GM18526 (cell line): ENCODE data around the gene LPCAT4.

ENCODE experiments used
- POLR2A ChIP-seq: IDR thresholded peaks from 3 replicates; pipeline ENCODE4 v1.6.1; 2011; ENCODE audit not compliant: insufficient read length; ENCODE audit errors: extremely low read depth

Gene LPCAT4

DNA sequence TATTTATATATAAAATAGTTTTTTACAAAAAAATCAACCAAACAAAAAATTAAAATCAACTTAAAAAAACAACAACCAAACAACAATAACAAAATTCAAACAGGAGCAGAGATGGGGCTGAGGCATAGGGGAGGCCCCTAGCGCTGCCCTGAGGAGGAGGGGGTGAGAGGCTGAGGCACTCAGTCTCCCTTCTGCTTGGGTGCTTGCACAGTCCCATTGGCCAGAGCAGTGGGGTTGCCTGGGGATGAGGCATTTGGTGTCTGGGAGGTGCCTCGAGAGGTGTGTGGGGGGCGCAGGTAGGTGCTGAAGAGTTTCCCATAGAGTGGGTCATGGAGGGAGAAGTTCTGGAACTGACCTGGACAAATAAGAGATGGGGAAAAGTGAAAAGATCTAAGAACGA, 8.0 kb downstream of the LPCAT4 start:
- no peak for TF ChIP-seq POLR2A

GRCh38 chr15:34358367-34358766, 8.6 kb downstream of the LPCAT4 start:
- no peak for TF ChIP-seq POLR2A

DNA sequence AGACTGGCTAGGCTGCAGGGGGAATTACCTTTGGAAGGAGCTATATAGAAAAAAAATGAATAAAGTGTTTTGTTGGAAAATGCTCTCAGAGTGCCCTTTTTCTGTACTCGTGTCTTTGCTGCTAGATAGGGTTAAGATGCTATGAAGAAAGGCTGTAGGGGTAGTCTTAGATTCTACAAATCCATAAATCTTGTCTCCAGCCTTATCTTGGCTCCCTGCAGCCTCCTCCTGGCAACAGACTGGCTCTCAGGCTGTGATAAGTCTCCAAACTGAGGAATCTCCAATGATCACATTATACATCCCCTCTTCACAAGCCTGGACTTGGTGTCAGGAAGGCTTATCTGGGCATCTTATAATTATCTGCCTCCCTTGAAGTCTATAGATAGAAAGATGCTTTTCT, 9.3 kb downstream of the LPCAT4 start:
- TF ChIP-seq POLR2A: no peak

DNA sequence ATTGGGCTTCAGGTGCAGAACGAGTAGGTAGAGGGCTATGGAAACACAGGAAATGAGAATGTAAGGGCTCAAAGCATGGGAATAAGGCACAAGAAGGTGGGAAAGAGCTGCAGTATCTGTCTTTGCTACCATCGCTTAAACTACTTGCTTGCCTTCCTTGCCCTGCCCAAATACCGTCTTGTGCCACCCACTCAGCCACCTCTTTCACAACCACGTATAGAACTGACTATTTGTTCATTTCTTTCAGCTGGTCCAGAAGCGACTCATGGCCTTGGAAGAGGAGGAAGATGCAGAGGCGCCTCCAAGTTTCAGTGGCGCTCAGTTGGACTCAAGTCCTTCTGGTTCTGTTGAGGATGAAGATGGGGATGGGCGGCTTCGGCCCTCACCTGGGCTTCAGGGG, 11.8 kb downstream of the LPCAT4 start:
- TF ChIP-seq POLR2A: no peak

DNA sequence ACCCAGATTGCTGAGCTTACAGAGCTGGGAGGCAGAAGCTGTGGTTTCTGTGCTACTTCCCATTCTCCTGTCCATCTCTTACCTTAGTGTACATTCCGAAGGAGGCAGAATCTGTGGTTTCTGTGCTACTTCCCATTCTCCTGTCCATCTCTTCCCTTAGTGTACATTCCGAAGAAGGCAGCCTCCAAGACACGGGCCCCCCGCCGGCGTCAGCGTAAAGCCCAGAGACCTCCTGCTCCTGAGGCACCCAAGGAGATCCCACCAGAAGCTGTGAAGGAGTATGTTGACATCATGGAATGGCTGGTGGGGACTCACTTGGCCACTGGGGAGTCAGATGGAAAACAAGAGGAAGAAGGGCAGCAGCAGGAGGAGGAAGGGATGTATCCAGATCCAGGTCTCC, 12.7 kb downstream of the LPCAT4 start:
- TF ChIP-seq POLR2A: no peak

- TF ChIP-seq POLR2A: no peak
These were observed 13.4 kb downstream of the LPCAT4 start for GRCh38 chr15:34353627-34354026.

GRCh38 chr15:34349769-34350168, 17.2 kb downstream of the LPCAT4 start:
- TF ChIP-seq POLR2A: no peak

DNA sequence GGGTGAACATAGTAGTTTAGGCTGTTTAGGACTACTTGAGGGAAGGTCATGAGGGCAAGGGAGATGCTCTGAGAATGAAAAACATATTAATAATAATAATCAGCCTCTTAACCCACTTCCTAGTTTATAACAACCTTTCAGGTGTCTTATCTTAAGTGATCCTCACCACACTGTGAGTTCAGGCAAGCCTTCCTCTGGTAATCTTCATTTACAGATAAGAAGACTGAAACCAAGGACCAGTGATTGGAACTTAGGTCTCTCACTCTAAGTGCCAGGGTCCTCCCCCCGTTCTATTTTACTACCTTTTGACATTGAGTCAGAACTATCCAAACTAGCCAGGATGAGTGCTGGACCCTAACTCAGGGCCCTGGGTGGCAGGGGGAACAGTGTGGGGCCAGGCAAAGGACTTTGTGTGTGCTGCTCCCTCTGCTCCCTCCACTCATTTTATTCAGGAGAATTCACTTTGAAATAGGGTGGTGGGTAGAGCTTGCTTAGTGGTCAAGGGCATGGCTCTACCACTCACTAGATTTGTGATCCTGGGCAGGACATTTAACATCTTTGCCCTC, 18.2 kb downstream of the LPCAT4 start:
- no peak for TF ChIP-seq POLR2A

DNA sequence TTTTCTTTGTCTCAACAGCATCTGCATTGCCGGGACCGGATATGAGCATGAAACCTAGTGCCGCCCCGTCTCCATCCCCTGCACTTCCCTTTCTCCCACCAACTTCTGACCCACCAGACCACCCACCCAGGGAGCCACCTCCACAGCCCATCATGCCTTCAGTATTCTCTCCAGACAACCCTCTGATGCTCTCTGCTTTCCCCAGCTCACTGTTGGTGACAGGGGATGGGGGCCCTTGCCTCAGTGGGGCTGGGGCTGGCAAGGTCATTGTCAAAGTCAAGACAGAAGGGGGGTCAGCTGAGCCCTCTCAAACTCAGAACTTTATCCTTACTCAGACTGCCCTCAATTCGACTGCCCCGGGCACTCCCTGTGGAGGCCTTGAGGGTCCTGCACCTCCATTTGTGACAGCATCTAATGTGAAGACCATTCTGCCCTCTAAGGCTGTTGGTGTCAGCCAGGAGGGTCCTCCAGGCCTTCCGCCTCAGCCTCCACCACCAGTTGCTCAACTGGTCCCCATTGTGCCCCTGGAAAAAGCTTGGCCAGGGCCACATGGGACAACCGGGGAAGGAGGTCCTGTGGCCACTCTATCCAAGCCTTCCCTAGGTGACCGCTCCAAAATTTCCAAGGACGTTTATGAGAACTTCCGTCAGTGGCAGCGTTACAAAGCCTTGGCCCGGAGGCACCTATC, 18.9 kb downstream of the LPCAT4 start:
- TF ChIP-seq POLR2A: no peak

DNA sequence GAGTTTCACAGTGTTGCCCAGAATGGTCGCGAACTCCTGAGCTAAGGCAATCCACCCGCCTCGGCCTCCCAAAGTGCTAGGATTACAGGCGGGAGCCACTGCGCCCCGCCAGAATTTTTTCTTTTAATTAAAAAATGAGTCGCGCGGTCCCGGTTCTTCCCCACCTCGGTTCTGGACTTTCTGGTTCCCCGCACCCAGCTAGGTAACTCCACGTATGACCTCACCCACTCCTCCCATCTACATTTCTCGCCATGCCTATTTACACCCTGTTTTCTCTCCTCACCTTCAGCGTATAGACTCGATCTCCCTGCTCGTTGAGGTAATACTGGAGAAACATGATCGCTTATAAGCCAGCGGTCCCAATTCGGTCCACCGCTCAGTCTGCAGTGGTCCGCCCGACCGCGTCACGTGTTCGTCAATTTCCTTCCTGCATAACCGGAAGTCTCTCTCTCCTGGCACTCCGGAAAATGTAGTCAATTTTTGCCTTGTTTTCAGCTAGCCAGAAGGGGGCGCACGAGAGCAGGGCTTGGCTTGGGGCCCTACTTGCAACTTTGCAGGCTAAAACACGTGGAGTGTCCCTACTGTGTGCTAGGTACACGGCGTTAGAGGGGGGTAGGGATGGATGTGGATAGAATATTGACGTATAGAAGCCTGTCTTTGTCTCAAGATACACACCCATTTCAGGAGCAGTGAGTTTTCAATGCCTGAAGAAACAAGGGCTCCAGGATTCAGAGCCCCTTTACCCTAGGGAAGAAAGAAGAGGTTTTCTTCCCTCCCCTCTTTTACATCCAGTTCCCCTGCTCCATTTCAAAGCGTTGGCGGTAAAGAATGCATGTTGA, 24.0 kb downstream of the LPCAT4 start, which contains the start of the genes NOP10 and NUTM1:
Gene NOP10, minus strand, starts transcription at position 400 of the 839 bp plus-strand sequence. Its CDS starts 63 bp downstream, at position 337.
Gene NUTM1, plus strand, starts transcription at position 579 of the 839 bp plus-strand sequence. CDS start 382 bp downstream, outside the sequence.
- peak; percentile 88 for TF ChIP-seq POLR2A

GRCh38 chr15:34341381-34342212, 25.4 kb downstream of the LPCAT4 start:
- no peak for TF ChIP-seq POLR2A

GRCh38 chr15:34339946-34340345, 27.1 kb downstream of the LPCAT4 start:
- TF ChIP-seq POLR2A: no peak

- no peak for TF ChIP-seq POLR2A
These were observed 28.6 kb downstream of the LPCAT4 start for GRCh38 chr15:34338347-34338746.

GRCh38 chr15:34337557-34338306, 29.3 kb downstream of the LPCAT4 start, which contains the start of gene SLC12A6:
SLC12A6 (minus strand) TSS chr15:34337781; CDS start chr15:34336680, 1,101 bp downstream.
- peak; percentile 62 for TF ChIP-seq POLR2A

GRCh38 chr15:34336991-34337556, 29.9 kb downstream of the LPCAT4 start:
- TF ChIP-seq POLR2A: no peak
